ENCODE results near the gene GPRC5D.

The GPRC5D gene

GRCh38 chr12:12987421-12987820, 35.5 kb upstream of the GPRC5D start:
- TF ChIP-seq CTCF (IDR thresholded peaks at IDR 0.05; ENCODE audit: low read depth, low read length), result no peak
- DNase-seq (ENCODE audit: extremely low read depth, low read depth), result no peak

DNA sequence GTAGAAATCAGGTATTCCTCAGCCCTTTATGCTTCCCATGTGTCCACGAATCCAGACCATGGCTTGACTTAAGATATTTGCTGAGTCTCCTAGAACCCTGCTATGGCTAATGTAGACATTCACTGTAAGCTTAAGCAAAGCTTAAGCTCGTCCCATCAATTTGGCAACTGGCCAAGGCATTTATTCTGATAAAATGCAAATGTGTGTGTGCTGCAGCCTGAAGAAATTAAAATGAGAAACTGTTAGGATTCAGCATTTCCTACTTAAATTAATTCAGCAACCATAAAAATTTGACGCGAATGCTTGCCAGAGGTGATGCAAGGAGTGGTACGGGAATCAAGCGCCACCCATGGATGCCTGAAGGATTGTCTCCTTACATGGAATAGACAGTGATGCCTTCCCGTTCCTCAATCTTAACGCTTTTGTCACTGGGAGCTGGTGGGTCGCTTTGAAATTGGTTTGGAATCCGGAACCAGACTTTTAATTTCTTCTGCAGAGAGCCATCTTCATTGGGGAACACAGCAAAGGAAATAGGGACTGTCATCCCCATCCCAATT, 34.9 kb upstream of the GPRC5D start:
- TF ChIP-seq CTCF (IDR thresholded peaks at IDR 0.05; ENCODE audit: low read depth, low read length), result no peak

GRCh38 chr12:12985817-12986408, 33.9 kb upstream of the GPRC5D start:
- no peak for DNase-seq (ENCODE audit: extremely low read depth, low read depth)
- TF ChIP-seq CTCF (IDR thresholded peaks at IDR 0.05; ENCODE audit: low read depth, low read length), result peak; percentile 39

More for the DNA sequence above, 34.9 kb upstream of the GPRC5D start:
- no peak for DNase-seq (ENCODE audit: extremely low read depth, low read depth)

DNA sequence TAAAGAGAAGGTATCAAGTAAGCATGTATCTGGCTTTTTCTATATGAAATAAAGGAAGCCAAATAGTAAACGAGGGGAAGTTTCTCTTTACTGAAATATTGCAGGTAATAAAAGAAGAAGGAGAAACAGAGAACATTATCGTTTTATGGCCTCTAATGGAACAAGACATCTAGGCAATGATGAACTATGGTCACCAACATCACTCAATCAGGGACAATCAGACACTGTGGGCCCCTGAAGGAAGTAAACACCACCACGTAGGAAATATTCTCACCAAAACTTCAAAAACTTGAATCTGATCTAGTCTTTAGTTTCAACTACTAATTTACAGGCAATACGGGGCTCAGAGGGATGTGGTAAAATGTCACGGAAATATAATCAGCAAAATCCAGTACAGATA, 32.2 kb upstream of the GPRC5D start:
- no peak for TF ChIP-seq CTCF (IDR thresholded peaks at IDR 0.05; ENCODE audit: low read depth, low read length)
- DNase-seq (ENCODE audit: extremely low read depth, low read depth), result no peak

DNA sequence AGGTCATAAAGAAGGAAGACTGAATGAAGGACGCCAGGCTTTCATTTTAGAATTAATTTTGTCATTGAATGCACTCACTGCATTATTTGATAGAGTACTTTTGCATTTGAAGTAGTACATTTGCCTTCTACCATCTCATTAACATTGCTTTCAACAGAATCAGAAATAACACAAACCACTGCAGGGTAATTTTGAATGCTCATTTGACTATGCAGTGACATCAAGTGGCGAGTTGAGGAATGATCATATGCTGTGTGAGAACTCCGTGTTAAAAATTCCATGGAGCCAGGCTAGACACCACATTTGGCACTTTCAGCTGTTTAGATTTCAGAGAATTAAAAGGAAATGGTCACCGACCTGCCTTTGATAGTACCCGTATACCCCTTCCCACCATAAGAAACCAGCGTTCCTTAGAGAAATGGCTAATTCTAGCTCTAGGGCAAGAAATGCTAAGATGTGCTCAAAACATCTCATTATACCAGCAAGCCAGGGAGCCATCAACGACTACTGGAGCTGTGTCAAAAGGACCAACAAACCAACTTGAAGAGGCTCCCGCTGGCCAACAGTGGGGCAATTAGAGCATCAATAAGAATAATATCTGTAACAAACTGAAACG, 31.6 kb upstream of the GPRC5D start:
- peak; percentile 67 for TF ChIP-seq CTCF (IDR thresholded peaks at IDR 0.05; ENCODE audit: low read depth, low read length)
- peak; percentile 34 for DNase-seq (ENCODE audit: extremely low read depth, low read depth)

DNA sequence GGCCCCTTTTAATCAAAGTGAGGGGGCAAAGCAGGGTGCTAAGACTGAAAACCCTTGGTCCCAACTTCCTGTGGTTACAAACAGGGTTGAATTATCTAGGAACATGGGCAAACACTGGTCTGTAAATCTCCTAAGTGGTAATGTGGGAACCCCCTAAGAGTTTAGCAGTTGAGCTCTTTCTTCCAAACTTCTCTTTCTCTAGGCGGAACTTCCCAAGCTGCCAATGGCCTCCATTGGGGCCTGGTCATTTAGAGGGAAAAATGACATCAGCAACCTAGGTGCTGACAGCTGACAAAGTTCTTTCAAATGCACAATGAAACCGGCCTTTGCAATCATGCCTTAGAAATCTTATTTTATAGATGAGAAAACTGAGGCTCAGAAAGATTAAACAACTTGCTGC, 30.4 kb upstream of the GPRC5D start:
- DNase-seq (ENCODE audit: extremely low read depth, low read depth), result no peak
- TF ChIP-seq CTCF (IDR thresholded peaks at IDR 0.05; ENCODE audit: low read depth, low read length), result no peak

DNA sequence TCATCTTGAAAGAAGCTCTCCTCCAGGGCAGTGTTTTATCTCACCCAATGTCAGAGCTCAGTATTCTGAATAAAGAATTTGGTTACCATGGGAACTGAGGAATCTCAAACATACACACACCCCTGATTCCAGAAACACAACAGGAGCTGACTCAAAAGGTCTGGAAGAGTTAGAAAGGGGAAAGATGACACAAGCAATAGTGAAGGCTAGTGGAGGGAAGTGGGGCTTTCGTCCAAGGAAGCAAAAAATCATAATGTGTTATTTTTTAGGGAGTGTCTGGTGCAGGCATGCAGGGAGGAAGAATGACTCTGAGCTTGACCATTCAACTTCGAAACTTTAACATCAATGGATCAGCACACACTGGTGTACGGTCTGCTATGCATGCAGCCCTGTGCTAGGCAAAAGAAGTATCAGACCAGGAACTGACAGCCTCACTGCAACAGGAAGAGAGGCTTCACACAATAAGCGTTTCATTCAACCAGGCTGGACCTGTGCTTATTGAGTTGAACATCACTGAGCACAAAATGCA, 27.8 kb upstream of the GPRC5D start:
- DNase-seq (ENCODE audit: extremely low read depth, low read depth), result peak; percentile 91
- TF ChIP-seq CTCF (IDR thresholded peaks at IDR 0.05; ENCODE audit: low read depth, low read length), result no peak

All from AG09319 (cell line).